Right ventricle myocardium inferior (tissue), 1 donor: Measurements from ENCODE around the gene PIEZO1. TPM values are rescaled to one million over a fixed set of nuclear protein-coding genes. Genes with fewer than 3 reads are reported as not detected.

Source experiments
- ATAC-seq: fragments of 200-7000 bp; cut with Tn5 transposase; one replicate; pipeline ENCODE4 v1.9.1; 2020; ENCODE audit warnings: mild to moderate bottlenecking, moderate library complexity
- DNase-seq: peaks from one replicate; pipeline ENCODE4 v3.0.0; 2021; ENCODE audit errors: missing footprints
- intact Hi-C: fragments of 100-400 bp; cut with DNase I; formaldehyde crosslinking; loops from one replicate; pipeline ENCODE4 v1.11.0; 2022
- total RNA-seq: library from RNA; stranded (reverse); fragmentation: NEBNext Ultra II Directional; extraction: Animal tissue kit (Norgen Biotek cat#: 25700); gene quantifications from one replicate; pipeline ENCODE4 v1.2.1, GENCODE V29; 2021
- donor health status: DM: no; HTN: yes; CAD: no; lungs with severe emphysema.

The PIEZO1 gene
- total RNA-seq, 1 donor from 2014 or later = 18.1 TPM

- intact Hi-C loops = no loop called here
- DNase-seq (no peak), ATAC-seq (no peak)
Observed at GRCh38 chr16:88817785-88818574, 33.0 kb upstream of the PIEZO1 start.

GRCh38 chr16:88816736-88817535 lies 31.9 kb upstream of the PIEZO1 start:
- DNase-seq (no peak), ATAC-seq (no peak)
- intact Hi-C loops = no loop called here

GRCh38 chr16:88815901-88816589 lies 31.0 kb upstream of the PIEZO1 start:
- intact Hi-C loops = no loop called here
- DNase-seq (no peak), ATAC-seq (no peak)

- ATAC-seq (no peak), DNase-seq (no peak)
- intact Hi-C loops = no loop called here
Observed at GRCh38 chr16:88815227-88815626, 30.2 kb upstream of the PIEZO1 start.

- ATAC-seq = no peak
- no peak for DNase-seq
- intact Hi-C loops = loop anchor here (5.0 kb wide), 3 partner anchors 128 to 403 kb away; partner anchors contain the start of genes CDH15 and ZNF778
Observed at GRCh38 chr16:88814144-88814502, 29.1 kb upstream of the PIEZO1 start.

- no peak for ATAC-seq
- peak; percentile 78 for DNase-seq
- intact Hi-C loops = loop anchor here (5.0 kb wide), 3 partner anchors 129 to 404 kb away; partner anchors contain the start of genes CDH15 and ZNF778
Observed at GRCh38 chr16:88813269-88814143, 28.5 kb upstream of the PIEZO1 start.

- ATAC-seq (peak; percentile 13), DNase-seq (peak; percentile 82)
- intact Hi-C loops = loop anchor here (1.0 to 5.0 kb wide), 4 partner anchors 45 to 405 kb away; partner anchors contain the start of genes CDH15, TRAPPC2L and ZNF778
Observed at GRCh38 chr16:88812513-88813268, 27.7 kb upstream of the PIEZO1 start.

GRCh38 chr16:88811769-88812512 lies 26.9 kb upstream of the PIEZO1 start, which contains the start of gene APRT:
Gene APRT, minus strand, starts transcription at chr16:88811928. Its CDS starts 29 bp downstream, at chr16:88811899.
- ATAC-seq = peak; percentile 94
- intact Hi-C loops = loop anchor here (1.0 to 5.0 kb wide), 4 partner anchors 45 to 405 kb away; partner anchors contain the start of genes CDH15, TRAPPC2L and ZNF778

GRCh38 chr16:88810912-88811768 lies 26.1 kb upstream of the PIEZO1 start:
- intact Hi-C loops = loop anchor here (5.0 kb wide), 3 partner anchors 131 to 406 kb away; partner anchors contain the start of genes CDH15 and ZNF778
- peak; percentile 74 for ATAC-seq
- DNase-seq = peak; percentile 90

More at GRCh38 chr16:88811769-88812512, 26.9 kb upstream of the PIEZO1 start, which contains the start of gene APRT:
- peak; percentile 96 for DNase-seq

- intact Hi-C loops = loop anchor here (5.0 kb wide), 3 partner anchors 132 to 407 kb away; partner anchors contain the start of genes CDH15 and ZNF778
- DNase-seq = no peak
- no peak for ATAC-seq
Observed at GRCh38 chr16:88810166-88810911, 25.3 kb upstream of the PIEZO1 start.

GRCh38 chr16:88809676-88810165 lies 24.7 kb upstream of the PIEZO1 start:
- DNase-seq (no peak), ATAC-seq (no peak)
- intact Hi-C loops = loop anchor here (5.0 kb wide), 3 partner anchors 133 to 408 kb away; partner anchors contain the start of genes CDH15 and ZNF778

- ATAC-seq (no peak), DNase-seq (no peak)
- intact Hi-C loops = no loop called here
Observed at GRCh38 chr16:88809068-88809675, 24.2 kb upstream of the PIEZO1 start.

GRCh38 chr16:88807626-88808453 lies 22.8 kb upstream of the PIEZO1 start:
- DNase-seq (no peak), ATAC-seq (no peak)
- intact Hi-C loops = no loop called here
